Stimulated activated naive CD4-positive, alpha-beta T cell (primary cell): ENCODE data around the gene BAIAP2L2.
"Not testable (repeated sequence)": the region's sequence is repeated elsewhere in the genome, so short reads cannot be mapped to it uniquely, and the experiment has no call there.

Experiments used
- DNase-seq, 6 experiments: peaks; one replicate each; lab custom pipeline; 2025; lab: John Stamatoyannopoulos, UW

The BAIAP2L2 gene

DNA sequence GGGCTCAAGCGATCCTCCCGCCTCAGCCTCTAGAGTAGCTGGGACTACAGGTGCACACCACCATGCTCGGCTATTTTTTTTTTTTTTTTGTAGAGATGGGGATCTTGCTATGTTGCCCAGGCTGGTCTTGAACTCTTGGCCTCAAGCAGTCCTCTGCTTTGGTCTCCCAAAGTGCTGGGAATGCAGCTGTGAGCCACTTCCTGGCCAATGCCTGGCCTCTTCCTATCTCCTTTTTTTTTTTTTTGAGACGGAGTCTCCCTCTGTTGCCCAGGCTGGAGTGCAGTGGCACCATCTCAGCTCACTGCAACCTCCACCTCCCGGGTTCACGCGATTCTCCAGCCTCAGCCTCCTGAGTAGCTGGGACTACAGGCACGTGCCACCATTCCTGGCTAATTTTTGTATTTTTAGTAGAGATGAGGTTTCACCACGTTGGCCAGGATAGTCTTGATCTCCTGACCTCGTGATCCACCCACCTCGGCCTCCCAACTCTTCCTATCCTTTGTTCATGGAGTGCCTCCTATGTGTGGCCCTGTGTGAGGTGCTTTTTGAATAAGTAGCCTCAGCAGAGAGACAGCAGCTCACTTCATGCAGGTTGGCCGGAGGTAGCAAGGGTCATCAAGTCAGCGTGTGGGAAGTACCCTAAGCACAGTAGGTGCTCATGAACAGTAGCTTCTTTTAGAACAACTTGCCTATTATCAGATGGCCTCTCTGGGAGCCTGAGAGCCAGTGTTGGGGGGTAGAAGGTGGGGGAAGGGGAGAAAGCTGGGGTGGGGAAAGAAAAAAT lies 72.9 kb downstream of the BAIAP2L2 start:
- not testable (repeated sequence) for DNase-seq

DNA sequence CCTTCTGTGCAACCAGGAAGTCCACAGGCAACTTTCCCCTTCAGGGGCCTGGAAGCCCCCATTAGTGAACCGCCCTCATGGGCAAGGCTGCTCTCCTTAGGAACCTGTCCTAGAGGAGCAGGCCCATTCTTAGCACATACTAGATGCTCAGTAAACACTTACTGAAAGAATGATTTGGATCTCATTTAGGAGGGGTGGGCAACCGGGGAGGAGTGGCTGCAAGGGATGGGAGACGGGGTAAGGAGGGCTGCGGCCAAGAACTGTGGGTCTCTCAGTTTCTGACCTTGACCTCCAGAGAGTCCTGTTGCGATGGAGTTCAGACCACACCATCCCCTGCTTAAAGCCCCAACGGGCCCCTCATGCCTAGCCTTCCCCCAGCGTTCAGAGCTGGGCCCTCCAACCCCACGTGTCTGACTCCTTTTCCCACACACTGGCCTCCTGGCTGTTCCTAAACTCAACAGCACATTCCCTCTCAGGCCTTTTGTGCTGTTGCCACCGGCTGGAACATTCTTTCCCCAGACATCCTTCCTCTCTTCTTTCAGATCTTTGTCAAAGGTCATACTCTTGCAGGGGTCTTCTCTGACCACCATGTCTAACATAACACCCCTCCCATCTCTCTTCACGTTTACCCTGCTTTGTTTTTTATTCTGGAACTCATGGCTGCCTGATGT lies 74.0 kb downstream of the BAIAP2L2 start:
- no peak for DNase-seq

DNA sequence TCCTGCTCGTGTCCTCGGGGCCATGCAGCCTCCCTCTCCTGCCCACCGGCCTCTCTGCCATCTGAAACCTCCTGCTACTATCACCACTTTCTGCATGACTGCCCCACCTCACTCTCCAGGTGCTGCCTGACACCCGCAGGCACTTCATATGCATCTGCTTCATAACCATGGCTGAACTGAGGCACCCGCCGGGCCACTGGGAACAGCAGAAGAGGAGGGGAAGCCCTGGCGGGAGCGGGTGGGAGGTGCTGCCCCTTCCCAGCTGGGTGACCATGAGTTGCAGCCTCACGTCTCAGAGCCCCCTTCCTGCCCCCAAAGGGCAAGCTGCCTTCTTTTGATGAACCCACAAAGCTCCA lies 75.0 kb downstream of the BAIAP2L2 start:
- DNase-seq: no peak
